Measurements from ENCODE around the gene TMOD2. TPM values are rescaled to one million over a fixed set of nuclear protein-coding genes. Genes with fewer than 3 reads are reported as not detected.
"Not testable (repeated sequence)": the region's sequence is repeated elsewhere in the genome, so short reads cannot be mapped to it uniquely, and the experiment has no call there.

The TMOD2 gene
- total RNA-seq, 1 experiment from 2014 or later = 1.3 TPM

GRCh38 chr15:51783967-51784366, 32.6 kb downstream of the TMOD2 start:
- Histone ChIP-seq H3K36me3 (no peaks in the 10 kb centered on the region), H3K9me3 (peaks cover 4% of the 10 kb centered on the region; the same call in 1 of the 2 replicates), H3K27me3 (no peaks in the 10 kb centered on the region), H3K4me3 (no peak overlapping the region)
- DNase-seq = no peak

DNA sequence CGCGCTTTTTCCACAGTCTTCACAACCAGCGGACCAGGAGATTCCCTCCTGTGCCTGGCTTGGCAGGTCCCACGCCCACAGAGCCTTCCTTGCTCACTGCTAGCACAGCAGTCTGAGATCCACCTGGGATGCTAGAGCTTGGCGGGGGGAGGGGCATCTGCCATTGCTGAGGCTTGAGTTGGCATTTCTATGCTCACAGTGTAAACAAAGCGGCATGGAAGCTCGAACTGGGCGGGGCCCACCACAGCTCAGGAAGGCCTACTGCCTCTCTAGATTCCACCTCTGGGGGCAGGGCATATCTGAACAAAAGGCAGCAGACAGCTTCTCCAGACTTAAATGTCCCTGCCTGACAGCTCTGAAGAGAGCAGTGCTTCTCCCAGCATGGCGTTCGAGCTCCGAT, 35.7 kb downstream of the TMOD2 start:
- H3K4me3 ChIP-seq, H3K9me3 ChIP-seq, H3K27me3 ChIP-seq, DNase-seq, H3K36me3 ChIP-seq: not testable (repeated sequence)

DNA sequence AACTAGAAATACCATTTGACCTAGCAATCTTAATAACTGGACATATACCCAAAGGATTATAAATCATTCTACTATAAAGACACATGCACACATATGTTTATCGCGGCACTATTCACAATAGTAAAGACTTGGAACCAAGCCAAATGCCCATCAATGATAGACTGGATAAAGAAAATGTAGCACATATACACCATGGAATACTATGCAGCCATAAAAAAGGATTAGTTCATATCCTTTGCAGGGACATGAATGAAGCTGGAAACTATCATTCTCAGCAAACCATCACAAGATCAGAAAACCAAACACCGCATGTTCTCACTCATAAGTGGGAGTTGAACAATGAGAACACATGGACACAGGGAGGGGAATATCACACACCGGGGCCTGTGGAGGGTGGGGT, 41.1 kb downstream of the TMOD2 start:
- H3K9me3 ChIP-seq, DNase-seq, H3K27me3 ChIP-seq, H3K4me3 ChIP-seq, H3K36me3 ChIP-seq: not testable (repeated sequence)

- no peaks in the 10 kb centered on the region for H3K9me3 ChIP-seq
- H3K4me3 ChIP-seq = no peak overlapping the region
- H3K36me3 ChIP-seq = no peaks in the 10 kb centered on the region
- H3K27me3 ChIP-seq = no peaks in the 10 kb centered on the region
- peak; percentile 42 for DNase-seq
Observed at GRCh38 chr15:51793521-51794305, 42.3 kb downstream of the TMOD2 start.

- Histone ChIP-seq H3K27me3 (no peaks in the 10 kb centered on the region), H3K4me3 (no peak overlapping the region), H3K9me3 (no peaks in the 10 kb centered on the region), H3K36me3 (no peaks in the 10 kb centered on the region)
- no peak for DNase-seq
Observed at GRCh38 chr15:51796847-51797401, 45.5 kb downstream of the TMOD2 start.

- Histone ChIP-seq H3K4me3 (no peak overlapping the region), H3K27me3 (no peaks in the 10 kb centered on the region), H3K36me3 (no peaks in the 10 kb centered on the region), H3K9me3 (no peaks in the 10 kb centered on the region)
- DNase-seq = no peak
Observed at GRCh38 chr15:51798281-51798680, 46.9 kb downstream of the TMOD2 start.

GRCh38 chr15:51799282-51800252, 48.2 kb downstream of the TMOD2 start:
- H3K4me3 ChIP-seq = no peak overlapping the region
- H3K27me3 ChIP-seq = no peaks in the 10 kb centered on the region
- H3K36me3 ChIP-seq = no peaks in the 10 kb centered on the region
- no peak for DNase-seq
- H3K9me3 ChIP-seq = no peaks in the 10 kb centered on the region

DNA sequence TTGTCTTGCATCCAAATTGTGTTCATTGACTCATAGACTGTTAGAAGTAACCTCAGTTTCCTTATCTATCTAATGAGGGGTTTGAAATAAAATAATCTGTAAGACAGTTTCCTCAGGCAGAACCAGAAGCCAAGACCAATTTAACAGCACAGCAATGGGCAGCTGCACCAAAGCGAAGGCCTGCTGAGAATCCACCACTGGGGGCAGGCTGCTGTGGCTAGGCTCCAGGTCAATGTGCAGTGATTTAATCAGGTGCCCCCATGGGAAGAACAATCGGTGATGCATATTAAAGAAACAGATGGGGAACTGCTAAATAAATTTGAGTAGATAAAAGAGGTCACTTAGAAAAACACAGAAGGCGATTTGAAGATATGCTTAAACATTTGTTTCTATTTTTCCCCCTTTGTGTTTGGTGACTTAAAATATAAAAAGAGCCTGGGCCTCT, 50.0 kb downstream of the TMOD2 start:
- Histone ChIP-seq H3K27me3 (no peaks in the 10 kb centered on the region), H3K36me3 (no peaks in the 10 kb centered on the region), H3K9me3 (no peaks in the 10 kb centered on the region; the same call in 1 of the 2 replicates), H3K4me3 (no peak overlapping the region)
- peak; percentile 49 for DNase-seq

- Histone ChIP-seq H3K27me3 (no peaks in the 10 kb centered on the region), H3K4me3 (no peak overlapping the region), H3K9me3 (peaks cover 2% of the 10 kb centered on the region; the same call in 1 of the 2 replicates), H3K36me3 (no peaks in the 10 kb centered on the region)
- DNase-seq = no peak
Observed at GRCh38 chr15:51802593-51802992, 51.2 kb downstream of the TMOD2 start.

DNA sequence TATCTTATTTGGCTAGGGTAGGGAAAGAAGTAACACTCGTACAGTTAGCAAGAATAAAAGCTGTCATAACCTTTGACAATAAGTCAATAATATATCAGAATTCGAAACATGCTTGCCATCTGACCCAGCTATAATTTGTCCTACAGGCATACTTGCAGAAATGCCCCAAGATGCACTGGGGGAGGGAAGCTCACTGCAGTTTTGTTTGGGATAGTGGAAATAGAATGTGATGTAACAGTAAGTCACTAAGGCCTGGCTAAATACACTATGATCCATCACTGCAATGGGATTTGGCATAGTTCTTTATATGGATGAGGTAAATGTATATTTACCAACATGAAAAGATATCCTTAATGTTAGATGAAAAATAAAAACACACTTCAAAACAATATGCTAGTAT, 52.6 kb downstream of the TMOD2 start:
- H3K36me3 ChIP-seq = no peaks in the 10 kb centered on the region
- H3K9me3 ChIP-seq = peaks cover 2% of the 10 kb centered on the region; the same call in 1 of the 2 replicates
- H3K4me3 ChIP-seq = no peak overlapping the region
- no peaks in the 10 kb centered on the region for H3K27me3 ChIP-seq
- peak; percentile 43 for DNase-seq

DNA sequence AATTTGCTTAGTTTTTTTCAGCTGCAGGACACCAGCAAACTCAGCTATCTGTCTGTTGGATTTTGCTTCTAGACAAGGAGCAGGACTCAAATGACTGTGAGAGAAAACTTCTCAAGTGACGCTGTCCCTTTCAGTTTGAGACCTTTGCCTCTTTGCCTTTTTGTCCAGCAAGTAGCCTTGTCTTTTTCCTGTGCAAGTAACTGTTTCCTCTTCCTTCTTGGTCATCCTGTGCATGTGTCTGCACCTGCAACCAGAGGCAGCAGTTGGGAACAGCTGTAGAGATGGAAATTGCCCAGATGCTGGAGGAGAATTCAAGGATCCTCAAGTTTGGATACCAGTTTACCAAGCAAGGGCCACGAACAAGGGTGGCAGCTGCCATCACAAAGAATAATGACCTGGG, 54.7 kb downstream of the TMOD2 start:
- H3K4me3 ChIP-seq = no peak overlapping the region
- peaks cover 2% of the 10 kb centered on the region; the same call in 1 of the 2 replicates for H3K9me3 ChIP-seq
- H3K27me3 ChIP-seq = no peaks in the 10 kb centered on the region
- H3K36me3 ChIP-seq = no peaks in the 10 kb centered on the region
- DNase-seq = no peak

- Histone ChIP-seq H3K4me3 (no peak overlapping the region), H3K9me3 (peaks cover 2% of the 10 kb centered on the region; the same call in 1 of the 2 replicates), H3K36me3 (no peaks in the 10 kb centered on the region), H3K27me3 (no peaks in the 10 kb centered on the region)
- DNase-seq = no peak
Observed at GRCh38 chr15:51809457-51809856, 58.1 kb downstream of the TMOD2 start.

DNA sequence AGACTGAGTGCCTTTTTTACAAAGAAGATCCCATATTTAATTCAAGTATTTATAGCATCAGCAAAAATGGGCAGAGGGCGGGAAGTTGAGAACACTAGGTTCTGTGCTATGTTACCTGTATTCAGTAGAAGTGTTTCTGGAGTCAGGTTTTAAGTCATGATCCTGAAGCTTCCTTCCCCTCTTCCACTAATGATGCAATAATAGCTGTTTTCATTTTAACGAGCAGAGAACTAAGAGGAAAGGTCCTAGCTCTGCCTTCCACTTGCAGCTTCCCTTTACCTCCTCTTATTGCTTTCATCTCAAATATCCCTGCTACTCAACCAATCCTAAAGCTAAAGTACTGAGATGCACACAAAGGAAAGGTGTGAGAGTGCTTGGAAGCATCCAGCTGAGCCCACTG, 61.2 kb downstream of the TMOD2 start:
- Histone ChIP-seq H3K9me3 (no peaks in the 10 kb centered on the region), H3K36me3 (no peaks in the 10 kb centered on the region), H3K27me3 (no peaks in the 10 kb centered on the region), H3K4me3 (no peak overlapping the region)
- DNase-seq = no peak

- no peaks in the 10 kb centered on the region for H3K27me3 ChIP-seq
- no peak overlapping the region for H3K4me3 ChIP-seq
- no peaks in the 10 kb centered on the region for H3K36me3 ChIP-seq
- DNase-seq = peak; percentile 31
- H3K9me3 ChIP-seq = no peaks in the 10 kb centered on the region
Observed at GRCh38 chr15:51814606-51815005, 63.2 kb downstream of the TMOD2 start.

GRCh38 chr15:51816611-51817010, 65.2 kb downstream of the TMOD2 start:
- no peak for DNase-seq

DNA sequence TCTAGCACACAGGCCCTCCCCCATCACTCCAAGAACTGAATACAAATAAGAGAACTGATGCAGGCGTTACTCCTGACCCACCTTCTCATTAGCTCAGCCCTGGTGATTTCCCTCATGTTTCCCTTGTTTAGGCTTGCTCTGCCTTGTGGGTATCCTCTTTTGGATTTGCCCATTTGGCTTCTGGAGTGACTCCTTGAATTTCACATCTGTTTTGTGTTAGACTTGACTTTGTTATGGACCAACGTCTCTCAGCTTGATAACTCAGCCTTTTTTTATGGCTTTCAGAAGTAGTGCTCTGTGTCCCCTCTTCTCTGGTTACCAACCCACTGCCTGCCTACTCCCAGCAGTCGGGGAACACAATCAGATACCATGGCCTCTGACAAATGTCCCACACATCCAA, 66.8 kb downstream of the TMOD2 start:
- H3K27me3 ChIP-seq = no peaks in the 10 kb centered on the region
- no peak for DNase-seq
- no peak overlapping the region for H3K4me3 ChIP-seq
- no peaks in the 10 kb centered on the region for H3K36me3 ChIP-seq
- peaks cover 9% of the 10 kb centered on the region; the same call in 1 of the 2 replicates for H3K9me3 ChIP-seq

More at GRCh38 chr15:51816611-51817010, 65.2 kb downstream of the TMOD2 start:
- H3K27me3 ChIP-seq = no peaks in the 10 kb centered on the region
- H3K4me3 ChIP-seq = no peak overlapping the region
- H3K9me3 ChIP-seq = peaks cover 8% of the 10 kb centered on the region; the same call in 1 of the 2 replicates
- no peaks in the 10 kb centered on the region for H3K36me3 ChIP-seq

GRCh38 chr15:51825698-51826097, 74.3 kb downstream of the TMOD2 start:
- no peaks in the 10 kb centered on the region for H3K27me3 ChIP-seq
- H3K4me3 ChIP-seq = no peak overlapping the region
- no peak for DNase-seq
- H3K36me3 ChIP-seq = no peaks in the 10 kb centered on the region
- H3K9me3 ChIP-seq = peaks cover 7% of the 10 kb centered on the region; the same call in 1 of the 2 replicates
